ENCODE results near the gene PDIA5.

DNA sequence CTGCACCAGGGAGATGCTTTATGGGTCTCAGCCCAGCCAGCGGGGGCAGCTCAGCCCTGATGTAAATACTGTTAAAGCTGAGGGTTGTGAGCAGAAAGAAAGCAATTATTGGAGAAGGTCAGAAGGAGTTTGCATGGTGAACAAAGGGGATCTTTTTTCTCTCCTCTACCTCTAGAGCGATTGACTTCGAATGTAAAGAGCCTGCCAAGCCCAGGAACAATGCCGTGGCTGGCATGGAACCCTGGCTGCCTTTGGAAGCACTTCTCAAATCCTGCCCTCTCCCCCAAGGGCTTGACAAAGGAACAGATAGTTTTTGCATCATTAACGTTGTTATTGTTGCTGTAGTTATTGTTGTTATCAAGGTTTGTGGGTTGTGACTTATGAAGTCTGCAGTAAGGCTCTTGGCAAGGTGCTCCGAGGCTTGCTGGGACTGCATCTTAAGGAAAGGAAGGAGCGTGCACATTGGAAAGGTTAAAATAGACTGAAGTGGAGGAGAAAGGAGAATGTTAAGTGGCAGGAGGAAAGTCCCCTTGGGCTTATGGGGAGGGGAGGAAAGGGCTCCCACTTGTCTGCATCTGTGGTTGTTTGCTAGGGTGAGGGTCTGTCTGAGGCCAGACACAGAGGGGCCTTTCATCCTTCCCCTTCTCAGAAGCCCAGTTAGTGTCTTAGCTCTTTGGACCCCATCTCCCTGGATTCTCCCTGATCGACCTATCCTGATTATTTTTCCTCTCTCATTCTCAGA lies 16.7 kb downstream of the PDIA5 start:
- TF ChIP-seq CTCF (IDR thresholded peaks at IDR 0.05; ENCODE audit: insufficient read depth, low read length): no peak
- TF ChIP-seq GABPA (IDR thresholded peaks at IDR 0.05; ENCODE audit: low read depth): no peak
- TF ChIP-seq, protein P1, sequence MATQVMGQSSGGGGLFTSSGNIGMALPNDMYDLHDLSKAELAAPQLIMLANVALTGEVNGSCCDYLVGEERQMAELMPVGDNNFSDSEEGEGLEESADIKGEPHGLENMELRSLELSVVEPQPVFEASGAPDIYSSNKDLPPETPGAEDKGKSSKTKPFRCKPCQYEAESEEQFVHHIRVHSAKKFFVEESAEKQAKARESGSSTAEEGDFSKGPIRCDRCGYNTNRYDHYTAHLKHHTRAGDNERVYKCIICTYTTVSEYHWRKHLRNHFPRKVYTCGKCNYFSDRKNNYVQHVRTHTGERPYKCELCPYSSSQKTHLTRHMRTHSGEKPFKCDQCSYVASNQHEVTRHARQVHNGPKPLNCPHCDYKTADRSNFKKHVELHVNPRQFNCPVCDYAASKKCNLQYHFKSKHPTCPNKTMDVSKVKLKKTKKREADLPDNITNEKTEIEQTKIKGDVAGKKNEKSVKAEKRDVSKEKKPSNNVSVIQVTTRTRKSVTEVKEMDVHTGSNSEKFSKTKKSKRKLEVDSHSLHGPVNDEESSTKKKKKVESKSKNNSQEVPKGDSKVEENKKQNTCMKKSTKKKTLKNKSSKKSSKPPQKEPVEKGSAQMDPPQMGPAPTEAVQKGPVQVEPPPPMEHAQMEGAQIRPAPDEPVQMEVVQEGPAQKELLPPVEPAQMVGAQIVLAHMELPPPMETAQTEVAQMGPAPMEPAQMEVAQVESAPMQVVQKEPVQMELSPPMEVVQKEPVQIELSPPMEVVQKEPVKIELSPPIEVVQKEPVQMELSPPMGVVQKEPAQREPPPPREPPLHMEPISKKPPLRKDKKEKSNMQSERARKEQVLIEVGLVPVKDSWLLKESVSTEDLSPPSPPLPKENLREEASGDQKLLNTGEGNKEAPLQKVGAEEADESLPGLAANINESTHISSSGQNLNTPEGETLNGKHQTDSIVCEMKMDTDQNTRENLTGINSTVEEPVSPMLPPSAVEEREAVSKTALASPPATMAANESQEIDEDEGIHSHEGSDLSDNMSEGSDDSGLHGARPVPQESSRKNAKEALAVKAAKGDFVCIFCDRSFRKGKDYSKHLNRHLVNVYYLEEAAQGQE (IDR thresholded peaks at IDR 0.05; ENCODE audit: insufficient replicate concordance, low read depth): no peak
- TF ChIP-seq POLR2AphosphoS5 (IDR thresholded peaks at IDR 0.05; ENCODE audit: low read depth): no peak
